Uterus (tissue), 4 donors: ENCODE data around the gene PLB1. TPM values are rescaled to one million over a fixed set of nuclear protein-coding genes. Genes with fewer than 3 reads are reported as not detected.

Experiments used
- DNase-seq, 2 donors: peaks; one replicate each; pipeline ENCODE4 v3.0.0-alpha.2; 2019 to 2020
- H3K27ac ChIP-seq, 2 donors: fragments of 200-600 bp; sonication (generic); 1 replicate in 1 of 2; 2 replicates in 1 of 2; pipeline ENCODE4 v1.5.1; 2016 to 2018
- H3K27me3 ChIP-seq, 2 donors: fragments of 200-600 bp; sonication (generic); one replicate each; pipeline ENCODE4 v1.5.1; 2018 to 2019; ENCODE audit warnings: control low read depth in 1 of 2
- H3K36me3 ChIP-seq, 2 donors: fragments of 200-600 bp; sonication (generic); one replicate each; pipeline ENCODE4 v1.5.1; 2019; ENCODE audit warnings: control low read depth in 1 of 2
- H3K4me1 ChIP-seq, 2 donors: fragments of 200-600 bp; sonication (generic); one replicate each; pipeline ENCODE4 v1.5.1; 2018 to 2019; ENCODE audit warnings: control low read depth in 1 of 2
- H3K4me3 ChIP-seq, 2 donors: fragments of 200-600 bp; sonication (generic); 1 replicate in 1 of 2; 2 replicates in 1 of 2; pipeline ENCODE4 v1.5.1; 2018 to 2019; ENCODE audit warnings: mild to moderate bottlenecking in 1 of 2
- H3K9me3 ChIP-seq, 2 donors: fragments of 200-600 bp; sonication (generic); one replicate each; pipeline ENCODE4 v1.5.1; 2019; ENCODE audit warnings: control low read depth in 1 of 2
- CTCF ChIP-seq, 4 experiments: fragments of 200-600 bp in 2 of 4; fragments of 450-650 bp in 2 of 4; sonication (generic) in 2 of 4; IDR thresholded peaks; one replicate each; pipeline ENCODE4 v1.5.1; 2016 to 2019; ENCODE audit warnings: antibody characterized with exemption in 4 of 4, mild to moderate bottlenecking in 2 of 4, moderate library complexity in 1 of 4
- POLR2A ChIP-seq, 2 donors: fragments of 450-650 bp; IDR thresholded peaks; one replicate each; pipeline ENCODE4 v1.6.1; 2016; ENCODE audit warnings: antibody characterized with exemption in 2 of 2, mild to moderate bottlenecking in 1 of 2, moderate library complexity in 1 of 2
- intact Hi-C: fragments of 100-400 bp; cut with DNase I; formaldehyde crosslinking; loops from one replicate; pipeline ENCODE4 v1.15.1; 2023; ENCODE audit warnings: low total_unique reads
- total RNA-seq, 4 donors: library from RNA; depleted of rRNA in 3 of 4; stranded (reverse); fragments of >200 nt in 3 of 4; gene quantifications; one replicate each; pipeline versions ENCODE4 v1.1.0 to v1.2.4, GENCODE V29; 2014 to 2023
- donor health status: DM: yes; HTN: yes; CAD: no.

PLB1 gene
- total RNA-seq, 4 donors from 2014 or later: 2.9 to 12.4 (median 5.2) TPM

- TF ChIP-seq POLR2A (IDR thresholded peaks at IDR 0.05) (no peak), CTCF (IDR thresholded peaks at IDR 0.05) (no peak)
Observed at GRCh38 chr2:28684142-28684858, 188.4 kb downstream of the PLB1 start.

GRCh38 chr2:28687171-28687570 is 191.3 kb downstream of the PLB1 start:
- Histone ChIP-seq H3K4me1 (peaks cover 0 to 14% of the 10 kb centered on the region in 2 donors), H3K4me3 (no peak overlapping the region), H3K9me3 (no peaks in the 10 kb centered on the region), H3K27ac (no peak overlapping the region), H3K36me3 (no peaks in the 10 kb centered on the region), H3K27me3 (no peaks in the 10 kb centered on the region)
- intact Hi-C loops: no loop called here
- no peak for TF ChIP-seq CTCF (IDR thresholded peaks at IDR 0.05)
- no peak for TF ChIP-seq POLR2A (IDR thresholded peaks at IDR 0.05)
- DNase-seq: no peak

More at GRCh38 chr2:28684142-28684858, 188.4 kb downstream of the PLB1 start:
- no peak for DNase-seq
- intact Hi-C loops: no loop called here
- Histone ChIP-seq H3K36me3 (no peaks in the 10 kb centered on the region), H3K4me3 (no peak overlapping the region), H3K4me1 (peaks cover 0 to 14% of the 10 kb centered on the region in 2 donors), H3K9me3 (no peaks in the 10 kb centered on the region), H3K27me3 (no peaks in the 10 kb centered on the region), H3K27ac (peak overlapping the region; percentile 63 to 84)

- H3K27me3 ChIP-seq: no peaks in the 10 kb centered on the region
- H3K9me3 ChIP-seq: no peaks in the 10 kb centered on the region
- peaks cover 0 to 15% of the 10 kb centered on the region in 2 donors for H3K4me1 ChIP-seq
- H3K27ac ChIP-seq: no peak overlapping the region
- no peak overlapping the region for H3K4me3 ChIP-seq
- intact Hi-C loops: no loop called here
- TF ChIP-seq POLR2A (IDR thresholded peaks at IDR 0.05): no peak
- TF ChIP-seq CTCF (IDR thresholded peaks at IDR 0.05): no peak
- DNase-seq: no peak
- no peaks in the 10 kb centered on the region for H3K36me3 ChIP-seq
Observed at GRCh38 chr2:28687640-28688385, 192.0 kb downstream of the PLB1 start.

- intact Hi-C loops: no loop called here
- peaks cover 0 to 6% of the 10 kb centered on the region in 2 donors for H3K4me1 ChIP-seq
- H3K27me3 ChIP-seq: no peaks in the 10 kb centered on the region
- H3K36me3 ChIP-seq: no peaks in the 10 kb centered on the region
- H3K9me3 ChIP-seq: no peaks in the 10 kb centered on the region
- H3K4me3 ChIP-seq: no peak overlapping the region
- H3K27ac ChIP-seq: no peak overlapping the region
- TF ChIP-seq CTCF (IDR thresholded peaks at IDR 0.05) (no peak), POLR2A (IDR thresholded peaks at IDR 0.05) (no peak)
- no peak for DNase-seq
Observed at GRCh38 chr2:28688818-28689217, 193.0 kb downstream of the PLB1 start.

GRCh38 chr2:28689771-28690170 is 193.9 kb downstream of the PLB1 start:
- DNase-seq: no peak
- intact Hi-C loops: no loop called here
- no peaks in the 10 kb centered on the region for H3K9me3 ChIP-seq
- no peaks in the 10 kb centered on the region for H3K36me3 ChIP-seq
- no peak for TF ChIP-seq CTCF (IDR thresholded peaks at IDR 0.05)
- no peak for TF ChIP-seq POLR2A (IDR thresholded peaks at IDR 0.05)
- no peak overlapping the region for H3K27ac ChIP-seq
- peaks cover 0 to 5% of the 10 kb centered on the region in 2 donors for H3K4me1 ChIP-seq
- no peaks in the 10 kb centered on the region for H3K27me3 ChIP-seq
- no peak overlapping the region for H3K4me3 ChIP-seq
